Ishikawa (cell line): ENCODE data around the gene TSPEAR.

Experiments
- CEBPB ChIP-seq: IDR thresholded peaks from 2 replicates; pipeline ENCODE4 v1.6.1; 2012
- CREB1 ChIP-seq: IDR thresholded peaks from 2 replicates; pipeline ENCODE4 v1.6.1; 2012; ENCODE audit warnings: low read depth
- EGR1 ChIP-seq: IDR thresholded peaks from 2 replicates; pipeline ENCODE4 v1.6.1; 2012
- EP300 ChIP-seq: IDR thresholded peaks from 2 replicates; pipeline ENCODE4 v1.6.1; 2012; ENCODE audit warnings: borderline replicate concordance
- FOXM1 ChIP-seq: IDR thresholded peaks from 2 replicates; pipeline ENCODE4 v1.6.1; 2012; ENCODE audit warnings: low read depth, borderline replicate concordance
- NFIC ChIP-seq: IDR thresholded peaks from 2 replicates; pipeline ENCODE4 v1.6.1; 2012
- RAD21 ChIP-seq: IDR thresholded peaks from 2 replicates; pipeline ENCODE4 v1.6.1; 2012; ENCODE audit warnings: low read depth
- TAF1 ChIP-seq: IDR thresholded peaks from 2 replicates; pipeline ENCODE4 v1.6.1; 2012; ENCODE audit warnings: low read depth, mild to moderate bottlenecking
- TCF12 ChIP-seq: IDR thresholded peaks from 2 replicates; pipeline ENCODE4 v1.6.1; 2012; ENCODE audit warnings: low read depth
- TEAD4 ChIP-seq: IDR thresholded peaks from 2 replicates; pipeline ENCODE4 v1.6.1; 2012
- USF1 ChIP-seq: IDR thresholded peaks from 2 replicates; pipeline ENCODE4 v1.6.1; 2012
- YY1 ChIP-seq: IDR thresholded peaks from 2 replicates; pipeline ENCODE4 v1.6.1; 2012; ENCODE audit warnings: low read depth
- ZBTB7A ChIP-seq: IDR thresholded peaks from 2 replicates; pipeline ENCODE4 v1.6.1; 2012; ENCODE audit warnings: low read depth
- TF ChIP-seq, protein P1 (sequence below): IDR thresholded peaks from 2 replicates; pipeline ENCODE4 v1.6.1; 2012
- TF ChIP-seq, protein P2 (sequence below): IDR thresholded peaks from 2 replicates; pipeline ENCODE4 v1.6.1; 2012; ENCODE audit warnings: low read depth, mild to moderate bottlenecking

The TSPEAR gene

GRCh38 chr21:44600118-44600978, 111.0 kb downstream of the TSPEAR start, which contains the start of gene KRTAP10-7:
KRTAP10-7 (plus strand) TSS chr21:44600597; CDS start chr21:44600622, 25 bp downstream.
- TF ChIP-seq NFIC: peak; percentile 56; the same call in 1 of the 2 replicates

- TF ChIP-seq ZBTB7A (no peak), FOXM1 (no peak), YY1 (no peak), RAD21 (no peak), TEAD4 (no peak), TAF1 (no peak), USF1 (no peak), EP300 (no peak), NFIC (no peak)
- TF ChIP-seq, protein P1, sequence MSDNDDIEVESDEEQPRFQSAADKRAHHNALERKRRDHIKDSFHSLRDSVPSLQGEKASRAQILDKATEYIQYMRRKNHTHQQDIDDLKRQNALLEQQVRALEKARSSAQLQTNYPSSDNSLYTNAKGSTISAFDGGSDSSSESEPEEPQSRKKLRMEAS: no peak
Measured at GRCh38 chr21:44599264-44600029, 111.9 kb downstream of the TSPEAR start.

- TF ChIP-seq TAF1 (no peak), CREB1 (no peak), RAD21 (no peak), FOXM1 (no peak), TEAD4 (no peak), TCF12 (no peak), ZBTB7A (no peak), CEBPB (no peak), USF1 (no peak), EP300 (no peak), EGR1 (no peak), YY1 (no peak), NFIC (no peak)
- TF ChIP-seq, protein P1: no peak
- TF ChIP-seq, protein P2, sequence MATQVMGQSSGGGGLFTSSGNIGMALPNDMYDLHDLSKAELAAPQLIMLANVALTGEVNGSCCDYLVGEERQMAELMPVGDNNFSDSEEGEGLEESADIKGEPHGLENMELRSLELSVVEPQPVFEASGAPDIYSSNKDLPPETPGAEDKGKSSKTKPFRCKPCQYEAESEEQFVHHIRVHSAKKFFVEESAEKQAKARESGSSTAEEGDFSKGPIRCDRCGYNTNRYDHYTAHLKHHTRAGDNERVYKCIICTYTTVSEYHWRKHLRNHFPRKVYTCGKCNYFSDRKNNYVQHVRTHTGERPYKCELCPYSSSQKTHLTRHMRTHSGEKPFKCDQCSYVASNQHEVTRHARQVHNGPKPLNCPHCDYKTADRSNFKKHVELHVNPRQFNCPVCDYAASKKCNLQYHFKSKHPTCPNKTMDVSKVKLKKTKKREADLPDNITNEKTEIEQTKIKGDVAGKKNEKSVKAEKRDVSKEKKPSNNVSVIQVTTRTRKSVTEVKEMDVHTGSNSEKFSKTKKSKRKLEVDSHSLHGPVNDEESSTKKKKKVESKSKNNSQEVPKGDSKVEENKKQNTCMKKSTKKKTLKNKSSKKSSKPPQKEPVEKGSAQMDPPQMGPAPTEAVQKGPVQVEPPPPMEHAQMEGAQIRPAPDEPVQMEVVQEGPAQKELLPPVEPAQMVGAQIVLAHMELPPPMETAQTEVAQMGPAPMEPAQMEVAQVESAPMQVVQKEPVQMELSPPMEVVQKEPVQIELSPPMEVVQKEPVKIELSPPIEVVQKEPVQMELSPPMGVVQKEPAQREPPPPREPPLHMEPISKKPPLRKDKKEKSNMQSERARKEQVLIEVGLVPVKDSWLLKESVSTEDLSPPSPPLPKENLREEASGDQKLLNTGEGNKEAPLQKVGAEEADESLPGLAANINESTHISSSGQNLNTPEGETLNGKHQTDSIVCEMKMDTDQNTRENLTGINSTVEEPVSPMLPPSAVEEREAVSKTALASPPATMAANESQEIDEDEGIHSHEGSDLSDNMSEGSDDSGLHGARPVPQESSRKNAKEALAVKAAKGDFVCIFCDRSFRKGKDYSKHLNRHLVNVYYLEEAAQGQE: no peak
Measured at GRCh38 chr21:44598061-44598460, 113.3 kb downstream of the TSPEAR start.

DNA sequence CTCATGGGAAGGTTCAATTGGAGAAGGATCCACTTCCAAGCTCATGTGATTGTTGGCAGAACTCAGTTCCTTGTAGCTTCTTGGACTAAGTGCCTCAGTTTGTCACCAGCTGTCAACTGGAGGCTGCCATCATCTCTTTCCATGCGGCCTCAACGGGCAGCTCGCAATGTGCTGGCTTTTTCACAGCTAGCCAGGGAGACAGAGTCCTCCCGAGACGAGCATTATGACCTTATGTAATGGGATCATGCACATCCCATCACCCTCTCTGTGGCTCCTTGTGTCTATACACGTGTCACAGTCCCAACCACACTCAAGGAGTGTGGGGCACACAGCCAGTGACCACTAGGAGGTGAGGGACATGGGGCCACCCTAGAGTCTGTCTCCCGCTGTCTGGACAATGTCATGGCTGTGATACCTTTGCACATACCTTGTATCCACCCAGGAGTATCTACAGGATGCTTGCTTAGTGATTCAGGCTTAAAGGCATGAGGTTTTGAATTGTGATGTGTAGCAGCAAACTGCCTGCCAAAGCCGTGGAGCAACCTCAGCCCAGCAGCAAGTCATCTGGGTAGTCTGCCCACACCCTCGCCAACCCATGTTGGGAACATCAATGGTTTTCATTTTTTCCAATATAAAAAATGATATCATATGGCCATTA, 115.2 kb downstream of the TSPEAR start:
- TF ChIP-seq RAD21 (no peak), EP300 (peak; percentile 69), NFIC (peak; percentile 46; the same call in 1 of the 2 replicates), YY1 (no peak), TCF12 (peak; percentile 58), TEAD4 (peak; percentile 78), CEBPB (no peak), EGR1 (no peak)
- TF ChIP-seq, protein P1: no peak; the same call in 1 of the 2 replicates

DNA sequence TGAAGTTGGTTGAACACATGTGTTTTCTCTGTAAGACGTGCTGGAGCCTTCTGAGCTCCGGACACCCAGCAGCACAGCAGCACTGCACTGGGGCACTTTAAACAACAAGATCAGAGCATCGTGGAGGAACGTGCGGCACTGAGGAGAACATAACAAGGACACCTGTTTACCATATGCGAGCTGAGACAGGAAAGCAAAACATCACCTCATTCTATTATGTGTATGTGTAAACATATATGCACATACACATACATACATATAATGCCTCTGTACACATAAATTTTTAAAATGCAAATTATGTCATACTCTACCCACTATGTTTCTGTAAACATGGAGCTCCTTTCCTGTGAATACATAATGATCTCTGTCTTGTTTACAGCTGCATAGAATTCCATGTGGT, 115.8 kb downstream of the TSPEAR start:
- TF ChIP-seq RAD21: no peak
- TF ChIP-seq, protein P2: no peak
- TF ChIP-seq CEBPB: no peak
- no peak for TF ChIP-seq EP300
- no peak for TF ChIP-seq CREB1
- TF ChIP-seq YY1: no peak
- TF ChIP-seq TCF12: no peak
- TF ChIP-seq, protein P1: no peak
- TF ChIP-seq TAF1: no peak
- no peak for TF ChIP-seq NFIC
- no peak for TF ChIP-seq EGR1
- no peak for TF ChIP-seq TEAD4
- no peak for TF ChIP-seq USF1
- no peak for TF ChIP-seq ZBTB7A
- no peak for TF ChIP-seq FOXM1
